OCI-LY1 (cell line): ENCODE data around the gene CEMIP2.

Experiments
- H2AFZ ChIP-seq: fragments of 200-600 bp; sonication (generic), shearing (Covaris generic); 2 replicates; pipeline ENCODE4 v1.6.0; 2014; ENCODE audit warnings: antibody characterized with exemption, mild to moderate bottlenecking, low read length
- H3F3A ChIP-seq: fragments of 200-600 bp; sonication (generic), shearing (Covaris generic); 2 replicates; pipeline ENCODE4 v1.6.0; 2014; ENCODE audit warnings: mild to moderate bottlenecking, antibody characterized with exemption, low read length, moderate library complexity; ENCODE audit not compliant: insufficient read depth
- H3K27ac ChIP-seq: fragments of 200-600 bp; sonication (generic); 2 replicates; pipeline ENCODE4 v1.5.1; 2014; ENCODE audit warnings: low read length, mixed run types, mild to moderate bottlenecking, low read depth; ENCODE audit not compliant: poor library complexity, severe bottlenecking
- H3K27me3 ChIP-seq: fragments of 200-600 bp; sonication (generic); 2 replicates; pipeline ENCODE4 v1.6.0; 2014; ENCODE audit warnings: antibody characterized with exemption, mild to moderate bottlenecking, low read length, moderate library complexity; ENCODE audit not compliant: insufficient read depth
- H3K36me3 ChIP-seq: fragments of 200-600 bp; sonication (generic); 2 replicates; pipeline ENCODE4 v1.6.1; 2014; ENCODE audit warnings: mild to moderate bottlenecking, antibody characterized with exemption, low read length, moderate library complexity, mixed read lengths; ENCODE audit not compliant: insufficient read depth
- H3K4me1 ChIP-seq: fragments of 200-600 bp; sonication (generic); 2 replicates; pipeline ENCODE4 v1.5.1; 2014; ENCODE audit warnings: mild to moderate bottlenecking, low read length, moderate library complexity; ENCODE audit not compliant: insufficient read depth, severe bottlenecking
- H3K4me2 ChIP-seq: fragments of 200-600 bp; sonication (generic), shearing (Covaris generic); 2 replicates; pipeline ENCODE4 v1.6.1; 2014; ENCODE audit warnings: low read length
- H3K4me3 ChIP-seq: fragments of 200-600 bp; sonication (generic); 2 replicates; pipeline ENCODE4 v1.5.1; 2014; ENCODE audit warnings: low read length, low read depth, mild to moderate bottlenecking, mixed read lengths; ENCODE audit not compliant: poor library complexity, severe bottlenecking
- H3K79me2 ChIP-seq: fragments of 200-600 bp; shearing (Covaris generic); 2 replicates; pipeline ENCODE4 v1.6.1; 2016; ENCODE audit warnings: mixed run types, low read length, mixed read lengths; ENCODE audit not compliant: insufficient read depth
- H3K9ac ChIP-seq: fragments of 200-600 bp; sonication (generic), shearing (Covaris generic); 2 replicates; pipeline ENCODE4 v1.6.1; 2014; ENCODE audit warnings: mild to moderate bottlenecking, low read length, mixed read lengths
- H3K9me2 ChIP-seq: fragments of 200-600 bp; sonication (generic), shearing (Covaris generic); 2 replicates; pipeline ENCODE4 v1.6.1; 2014; ENCODE audit warnings: low read depth, mild to moderate bottlenecking, low read length, mixed read lengths
- H3K9me3 ChIP-seq: fragments of 200-600 bp; shearing (Covaris generic); 2 replicates; pipeline ENCODE4 v1.6.1; 2014; ENCODE audit warnings: low read length, mixed read lengths
- H4K20me1 ChIP-seq: fragments of 200-600 bp; sonication (generic), shearing (Covaris generic); 2 replicates; pipeline ENCODE4 v1.6.0; 2016; ENCODE audit warnings: mild to moderate bottlenecking, low read length; ENCODE audit not compliant: insufficient read depth
- EZH2 ChIP-seq: fragments of 200-600 bp; sonication (generic), shearing (Covaris generic); IDR thresholded peaks from 2 replicates; pipeline ENCODE4 v1.8.0; 2017; ENCODE audit warnings: borderline replicate concordance, mixed run types, mild to moderate bottlenecking, antibody characterized with exemption, low read length, moderate library complexity, mixed read lengths
- TF ChIP-seq, protein P1 (sequence below): fragments of 200-600 bp; sonication (generic), shearing (Covaris generic); IDR thresholded peaks from 2 replicates; pipeline ENCODE4 v1.5.1; 2017; ENCODE audit warnings: mild to moderate bottlenecking, antibody characterized with exemption, low read length, moderate library complexity, mixed read lengths

Gene CEMIP2

GRCh38 chr9:71765693-71766092 is 2.6 kb downstream of the CEMIP2 start:
- Histone ChIP-seq H3K27me3 (no peaks in the 10 kb centered on the region), H3K4me3 (no peak overlapping the region), H3K9me2 (no peaks in the 10 kb centered on the region), H3K79me2 (no peaks in the 10 kb centered on the region), H2AFZ (no peak overlapping the region), H3K4me1 (peaks cover 12% of the 10 kb centered on the region), H4K20me1 (no peaks in the 10 kb centered on the region), H3K9me3 (no peaks in the 10 kb centered on the region), H3K4me2 (no peak overlapping the region), H3K36me3 (no peaks in the 10 kb centered on the region), H3K27ac (no peak overlapping the region), H3K9ac (no peak overlapping the region), H3F3A (no peaks in the 10 kb centered on the region)
- no peak for TF ChIP-seq EZH2
- TF ChIP-seq, protein P1, sequence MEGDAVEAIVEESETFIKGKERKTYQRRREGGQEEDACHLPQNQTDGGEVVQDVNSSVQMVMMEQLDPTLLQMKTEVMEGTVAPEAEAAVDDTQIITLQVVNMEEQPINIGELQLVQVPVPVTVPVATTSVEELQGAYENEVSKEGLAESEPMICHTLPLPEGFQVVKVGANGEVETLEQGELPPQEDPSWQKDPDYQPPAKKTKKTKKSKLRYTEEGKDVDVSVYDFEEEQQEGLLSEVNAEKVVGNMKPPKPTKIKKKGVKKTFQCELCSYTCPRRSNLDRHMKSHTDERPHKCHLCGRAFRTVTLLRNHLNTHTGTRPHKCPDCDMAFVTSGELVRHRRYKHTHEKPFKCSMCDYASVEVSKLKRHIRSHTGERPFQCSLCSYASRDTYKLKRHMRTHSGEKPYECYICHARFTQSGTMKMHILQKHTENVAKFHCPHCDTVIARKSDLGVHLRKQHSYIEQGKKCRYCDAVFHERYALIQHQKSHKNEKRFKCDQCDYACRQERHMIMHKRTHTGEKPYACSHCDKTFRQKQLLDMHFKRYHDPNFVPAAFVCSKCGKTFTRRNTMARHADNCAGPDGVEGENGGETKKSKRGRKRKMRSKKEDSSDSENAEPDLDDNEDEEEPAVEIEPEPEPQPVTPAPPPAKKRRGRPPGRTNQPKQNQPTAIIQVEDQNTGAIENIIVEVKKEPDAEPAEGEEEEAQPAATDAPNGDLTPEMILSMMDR, result no peak

DNA sequence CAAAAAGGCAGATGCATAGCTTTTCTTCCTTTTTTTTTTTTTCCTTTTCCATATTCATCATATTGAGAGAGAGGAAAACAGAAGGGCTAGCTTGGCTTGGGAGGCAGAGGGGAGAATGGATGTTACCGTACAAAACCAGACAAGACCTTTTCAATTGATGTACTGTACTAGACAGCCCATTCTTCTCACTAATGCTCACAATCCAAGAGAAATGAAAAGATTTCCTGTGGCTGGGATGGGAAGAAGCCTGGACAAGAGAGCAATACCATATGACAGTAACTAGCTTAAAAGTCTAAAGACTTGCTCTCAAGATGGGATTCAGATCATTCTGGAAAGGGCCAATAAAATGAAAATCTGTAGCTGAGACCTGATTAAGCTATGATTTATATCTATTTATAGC is 3.4 kb downstream of the CEMIP2 start:
- Histone ChIP-seq H3K9me2 (no peaks in the 10 kb centered on the region), H3F3A (no peaks in the 10 kb centered on the region), H3K4me1 (peaks cover 12% of the 10 kb centered on the region), H3K36me3 (no peaks in the 10 kb centered on the region), H4K20me1 (no peaks in the 10 kb centered on the region), H3K4me2 (no peak overlapping the region), H3K27ac (no peak overlapping the region), H3K79me2 (no peaks in the 10 kb centered on the region), H3K27me3 (no peaks in the 10 kb centered on the region), H3K4me3 (no peak overlapping the region), H3K9me3 (no peaks in the 10 kb centered on the region), H3K9ac (no peak overlapping the region), H2AFZ (no peak overlapping the region)
- TF ChIP-seq, protein P1, result no peak
- no peak for TF ChIP-seq EZH2

GRCh38 chr9:71764463-71764862 is 3.9 kb downstream of the CEMIP2 start:
- no peak overlapping the region for H3K9ac ChIP-seq
- H3K4me2 ChIP-seq, result no peak overlapping the region
- H3K4me3 ChIP-seq, result no peak overlapping the region
- no peaks in the 10 kb centered on the region for H3K9me3 ChIP-seq
- no peaks in the 10 kb centered on the region for H3K9me2 ChIP-seq
- H3K36me3 ChIP-seq, result no peaks in the 10 kb centered on the region
- H3F3A ChIP-seq, result no peaks in the 10 kb centered on the region
- H3K4me1 ChIP-seq, result peaks cover 9% of the 10 kb centered on the region
- no peak overlapping the region for H2AFZ ChIP-seq
- no peaks in the 10 kb centered on the region for H4K20me1 ChIP-seq
- no peak overlapping the region for H3K27ac ChIP-seq
- no peaks in the 10 kb centered on the region for H3K79me2 ChIP-seq
- H3K27me3 ChIP-seq, result no peaks in the 10 kb centered on the region
- no peak for TF ChIP-seq EZH2
- TF ChIP-seq, protein P1, result no peak
